T-helper 1 cell (primary cell): Measurements from ENCODE around the gene DCUN1D2.

Source experiments
- DNase-seq, 5 donors: peaks; one replicate each; pipeline ENCODE4 v3.0.0-alpha.2; 2012 to 2020

Gene DCUN1D2

GRCh38 chr13:113422807-113423519 lies 67.5 kb downstream of the DCUN1D2 start:
- DNase-seq: no peak

DNA sequence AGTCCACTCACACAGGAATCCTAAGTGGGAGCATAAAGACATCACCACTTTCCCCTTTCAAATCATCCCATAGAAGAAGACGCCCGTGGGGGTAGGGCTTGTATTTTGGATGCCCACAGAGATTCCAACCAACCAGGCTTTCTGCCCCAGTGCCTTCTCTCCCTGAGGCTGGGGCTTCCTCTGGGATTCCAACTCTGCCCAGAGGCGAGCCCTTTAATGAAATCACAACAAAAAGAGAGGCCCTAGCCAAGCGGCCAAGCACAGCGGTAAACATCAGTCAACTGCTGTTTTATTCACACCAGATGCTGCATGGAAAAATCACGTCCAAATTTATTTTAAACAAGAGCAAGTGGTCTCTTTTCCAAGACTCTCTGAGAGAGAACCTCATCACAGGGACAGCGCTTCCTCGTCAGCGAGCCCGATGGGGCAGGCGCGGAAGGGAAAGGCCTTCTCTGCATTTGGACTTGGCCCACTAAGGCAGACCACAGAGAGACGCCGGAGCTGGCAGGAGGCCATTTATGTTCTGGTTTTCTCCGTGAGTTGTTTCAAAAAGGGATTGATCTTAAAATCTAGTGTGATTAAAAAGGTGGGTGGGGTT lies 68.7 kb downstream of the DCUN1D2 start:
- no peak for DNase-seq

DNA sequence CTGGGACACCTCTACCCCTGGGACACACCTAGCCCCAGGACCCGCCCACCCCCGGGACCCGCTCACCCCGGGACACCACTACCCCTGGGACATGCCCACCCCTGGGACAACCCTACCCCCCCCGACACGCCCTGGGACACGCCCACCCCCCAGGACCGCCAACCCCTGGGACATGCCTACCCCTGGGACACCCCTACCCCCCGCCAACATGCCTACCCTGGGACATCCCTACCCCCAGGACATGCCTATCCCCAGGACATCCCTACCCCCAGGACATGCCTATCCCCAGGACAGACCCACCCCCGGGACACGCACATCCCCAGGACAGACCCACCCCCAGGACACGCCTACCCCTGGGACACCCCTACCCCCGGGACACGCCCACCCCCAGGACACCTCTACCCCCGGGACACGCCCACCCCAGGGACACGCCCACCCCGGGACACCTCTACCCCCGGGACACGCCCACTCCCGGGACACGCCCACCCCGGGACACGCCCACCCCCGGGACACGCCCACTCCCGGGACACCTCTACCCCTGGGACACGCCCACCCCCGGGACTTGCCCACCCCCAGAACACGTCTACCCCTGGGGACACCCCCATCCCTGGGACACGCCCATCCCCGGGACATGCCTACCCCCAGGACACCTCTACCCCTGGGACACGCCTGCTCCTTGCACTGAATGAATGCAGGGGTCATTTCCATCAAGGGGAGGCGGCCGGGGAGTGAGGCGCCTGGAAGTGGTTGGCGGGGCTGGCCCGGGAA lies 69.5 kb downstream of the DCUN1D2 start:
- no peak for DNase-seq

GRCh38 chr13:113420232-113420631 lies 70.3 kb downstream of the DCUN1D2 start:
- no peak for DNase-seq

DNA sequence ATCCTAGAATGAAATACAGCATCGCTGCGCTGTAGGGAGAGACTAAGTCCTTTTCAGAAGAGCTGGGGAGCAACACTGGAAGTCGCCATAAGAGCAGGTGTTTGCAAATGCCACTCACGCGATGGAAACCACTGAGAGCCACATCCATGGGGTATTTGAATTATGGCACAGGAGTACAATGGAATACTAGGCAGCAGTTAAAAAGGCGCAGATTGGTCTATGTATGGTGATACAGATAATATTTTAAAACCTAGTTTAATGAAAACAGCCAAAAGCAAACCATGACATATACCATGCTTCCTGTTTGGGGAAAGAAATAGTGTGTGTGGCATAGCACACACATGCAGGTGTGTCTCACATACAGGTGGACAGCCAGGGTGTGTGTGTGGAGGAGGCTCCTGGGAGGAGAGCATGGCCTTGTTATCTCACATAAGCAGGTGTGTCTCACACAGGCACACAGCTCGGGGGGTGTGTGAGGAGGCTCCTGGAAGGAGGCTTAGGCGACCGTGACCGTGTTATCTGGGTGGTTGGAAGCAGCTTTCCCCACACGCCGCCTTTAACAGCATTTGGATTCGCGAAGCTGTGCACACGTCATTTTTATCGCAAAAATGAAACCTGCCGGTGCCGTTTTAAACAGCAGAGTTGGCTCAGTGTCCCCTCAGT lies 70.8 kb downstream of the DCUN1D2 start:
- DNase-seq: no peak

DNA sequence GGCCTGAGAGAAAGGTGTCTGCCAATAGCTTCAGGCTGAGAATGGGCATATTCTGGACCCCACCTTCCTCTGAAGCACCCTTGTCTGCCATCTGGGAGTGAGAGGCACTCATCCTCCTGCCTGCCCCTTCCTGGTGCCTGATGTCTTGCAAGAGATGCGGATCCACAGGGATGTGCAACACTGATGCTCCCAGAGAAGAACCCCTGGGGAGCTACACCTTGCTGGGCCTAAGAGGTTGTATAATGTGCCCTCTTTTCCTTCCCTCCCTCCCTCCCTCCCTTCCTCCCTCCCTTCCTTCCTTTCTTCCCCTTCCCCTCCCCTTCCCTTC lies 71.8 kb downstream of the DCUN1D2 start:
- no peak for DNase-seq

DNA sequence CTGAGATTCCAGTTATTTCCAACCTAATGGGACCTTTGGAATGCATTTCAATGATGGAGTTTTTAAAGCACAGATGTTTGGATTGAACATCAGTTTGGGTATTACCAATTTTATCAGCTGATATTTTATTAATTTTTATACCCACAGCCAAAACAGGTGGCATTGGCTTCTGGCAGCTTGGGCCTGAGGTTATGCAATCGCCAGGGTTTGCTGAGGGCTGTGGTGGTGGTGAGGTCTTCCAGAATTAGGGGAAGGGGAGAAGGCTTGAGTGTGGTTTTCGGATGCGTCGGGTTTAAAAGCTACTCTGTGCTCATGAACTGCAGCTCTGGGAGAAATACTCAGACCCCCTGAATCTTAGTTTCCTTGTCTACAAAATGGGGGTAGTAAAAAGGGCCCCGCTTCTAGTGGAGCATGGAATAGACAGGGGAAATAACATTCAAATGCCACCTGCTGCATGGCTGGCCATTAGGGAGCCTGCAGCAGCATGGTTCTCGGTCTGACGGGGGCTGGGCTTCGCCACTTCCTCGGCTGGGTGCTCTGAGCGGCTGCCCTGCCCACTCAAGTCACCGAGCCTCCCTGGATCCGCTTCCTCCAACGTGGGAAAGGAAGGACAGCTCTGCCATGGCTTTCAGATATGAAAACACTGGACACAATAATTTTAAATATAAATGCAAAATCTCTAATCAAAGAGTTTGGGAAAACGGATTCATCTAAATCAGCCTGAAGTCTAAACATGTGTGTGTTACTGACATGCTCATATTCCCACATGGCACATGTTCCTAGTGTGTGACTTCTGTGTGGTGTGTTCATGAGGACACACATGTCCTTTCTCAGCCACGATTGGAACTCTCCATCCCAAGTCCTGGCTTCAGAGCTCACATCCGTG lies 72.4 kb downstream of the DCUN1D2 start:
- DNase-seq: no peak

- no peak for DNase-seq
Observed at GRCh38 chr13:113417008-113417751, 73.3 kb downstream of the DCUN1D2 start.

DNA sequence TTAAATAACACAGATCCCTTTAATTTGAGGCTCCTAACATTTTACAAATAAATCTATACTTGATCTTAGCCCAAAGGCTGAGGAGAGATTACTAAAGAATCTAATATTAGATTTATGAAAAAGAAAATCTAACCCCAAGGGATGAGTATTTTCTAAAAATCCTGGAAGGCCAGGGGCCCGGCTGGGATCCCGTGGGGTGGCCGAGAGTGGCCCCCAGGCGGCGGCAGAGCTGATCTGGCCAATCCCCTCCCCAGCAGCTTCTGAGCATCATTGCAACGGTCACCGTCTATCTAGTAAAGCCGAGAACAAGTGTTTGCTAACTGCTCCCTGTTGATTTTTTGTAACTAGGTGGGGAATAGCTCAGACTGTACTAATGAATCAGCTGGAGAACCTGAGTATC lies 74.7 kb downstream of the DCUN1D2 start:
- DNase-seq: no peak

DNA sequence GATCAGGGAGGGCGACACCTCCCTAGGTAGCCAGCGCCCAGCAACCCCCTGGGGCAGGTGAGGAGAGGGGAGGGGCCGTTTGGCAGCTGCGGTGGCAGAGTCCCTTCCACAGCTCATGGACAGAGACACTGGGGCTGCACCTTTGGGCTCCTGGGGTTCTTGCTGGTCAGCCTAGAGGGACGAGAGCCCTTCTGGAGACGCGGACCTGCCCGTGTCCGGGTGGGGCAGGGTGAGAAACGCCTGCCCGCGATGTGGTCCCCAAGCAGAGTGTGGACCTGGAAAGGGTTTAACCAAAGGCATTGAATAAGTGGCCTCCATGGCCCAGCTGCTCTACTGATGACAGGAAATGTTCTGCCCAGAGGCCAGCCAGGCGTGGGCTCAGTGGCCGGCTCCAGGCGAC lies 75.5 kb downstream of the DCUN1D2 start:
- no peak for DNase-seq

DNA sequence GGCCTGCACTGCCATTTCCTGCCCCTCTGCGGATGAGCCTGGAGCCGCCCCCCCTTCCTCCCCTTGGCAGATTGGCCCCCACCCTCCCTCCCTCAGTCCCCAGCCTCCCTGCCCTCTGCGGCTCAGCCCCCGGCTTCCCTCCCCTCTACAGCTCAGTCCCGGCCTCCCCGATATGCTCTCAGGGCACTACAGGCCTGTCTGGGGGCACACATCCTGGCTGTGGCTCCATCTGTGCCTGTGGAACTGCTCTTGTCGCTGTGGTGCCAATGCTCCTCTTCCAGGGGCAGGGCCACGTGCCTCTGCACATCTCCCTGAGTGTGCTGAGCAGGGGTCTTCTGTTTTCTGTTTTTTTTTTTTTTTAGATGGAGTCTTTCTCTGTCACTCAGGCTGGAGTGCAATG lies 76.2 kb downstream of the DCUN1D2 start:
- DNase-seq: no peak

DNA sequence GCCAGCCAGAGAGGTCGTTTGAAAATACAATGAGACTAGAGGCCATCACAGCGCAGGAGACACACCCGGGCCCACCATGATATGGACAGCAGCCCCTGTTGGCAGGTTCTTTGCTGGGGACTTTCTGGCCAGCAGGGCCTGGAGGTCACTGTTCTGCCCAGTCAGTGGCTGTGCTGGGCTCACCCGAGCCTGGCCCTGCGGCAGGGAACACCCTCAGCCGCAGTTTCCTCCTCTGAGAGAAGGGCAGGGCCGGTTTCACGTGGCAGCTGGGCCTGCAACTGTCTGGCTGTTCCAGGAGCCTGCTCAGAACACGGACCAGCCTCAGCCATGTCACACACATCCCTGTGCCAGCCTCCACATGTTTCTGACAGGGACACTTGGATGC lies 76.6 kb downstream of the DCUN1D2 start:
- DNase-seq: no peak

- DNase-seq: no peak
Observed at GRCh38 chr13:113413178-113413897, 77.2 kb downstream of the DCUN1D2 start.

DNA sequence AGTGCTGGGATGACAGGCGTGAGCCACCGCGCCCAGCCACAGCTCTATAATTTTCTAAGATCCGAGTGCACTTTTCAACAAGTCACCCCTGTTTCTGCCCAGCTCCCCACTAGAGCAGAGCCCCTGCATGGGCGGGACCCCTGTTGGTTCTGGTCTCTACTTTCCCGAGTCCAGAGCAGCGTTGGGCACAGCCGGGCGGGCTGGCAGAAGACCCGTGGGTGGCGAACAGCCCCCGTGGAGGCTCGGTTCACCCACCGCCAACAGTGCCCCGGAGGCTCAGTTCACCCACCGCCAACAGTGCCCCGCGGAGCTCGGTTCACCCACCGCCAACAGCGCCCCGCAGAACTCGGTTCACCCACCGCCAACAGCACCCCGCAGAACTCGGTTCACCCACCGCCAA lies 78.1 kb downstream of the DCUN1D2 start:
- DNase-seq: no peak

DNA sequence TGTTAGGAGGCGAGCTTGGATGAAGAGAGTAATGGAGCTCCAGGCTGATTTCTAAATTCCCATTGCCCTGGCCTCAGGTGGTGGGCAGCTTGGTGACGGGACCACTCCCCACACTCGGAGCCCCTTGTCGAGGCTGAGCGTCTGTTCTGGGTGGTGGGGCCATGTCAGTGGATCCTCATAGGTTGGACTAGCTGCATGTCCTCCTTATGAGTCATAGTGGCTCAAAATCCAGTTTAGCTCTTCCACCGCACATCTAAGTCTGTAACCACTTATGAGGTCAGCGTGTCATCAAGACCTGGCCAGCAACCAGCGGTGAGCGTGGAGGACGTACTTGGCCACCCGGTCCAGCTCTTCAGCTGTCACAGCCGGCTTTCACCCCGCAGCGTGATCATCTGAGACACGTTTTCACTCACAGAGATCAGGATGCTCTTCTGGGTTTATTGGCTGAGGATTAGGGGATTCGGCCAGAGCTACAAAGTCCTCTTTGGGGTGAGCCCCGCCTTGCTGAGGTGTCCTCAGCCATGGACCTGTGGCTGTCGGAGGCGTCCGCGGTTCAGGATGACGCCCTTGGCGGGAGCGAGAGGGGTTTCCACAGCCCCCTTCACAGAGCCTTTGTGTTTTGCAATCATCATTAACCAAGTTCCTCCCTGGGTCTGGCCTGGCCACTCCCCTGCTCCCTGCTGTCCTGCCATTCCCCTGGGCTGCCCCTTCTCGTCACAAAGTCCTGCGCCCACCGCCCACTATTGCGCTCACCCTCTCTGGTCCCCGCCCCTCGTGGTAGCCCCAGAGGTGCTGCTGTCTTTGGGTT lies 79.1 kb downstream of the DCUN1D2 start:
- DNase-seq: no peak

DNA sequence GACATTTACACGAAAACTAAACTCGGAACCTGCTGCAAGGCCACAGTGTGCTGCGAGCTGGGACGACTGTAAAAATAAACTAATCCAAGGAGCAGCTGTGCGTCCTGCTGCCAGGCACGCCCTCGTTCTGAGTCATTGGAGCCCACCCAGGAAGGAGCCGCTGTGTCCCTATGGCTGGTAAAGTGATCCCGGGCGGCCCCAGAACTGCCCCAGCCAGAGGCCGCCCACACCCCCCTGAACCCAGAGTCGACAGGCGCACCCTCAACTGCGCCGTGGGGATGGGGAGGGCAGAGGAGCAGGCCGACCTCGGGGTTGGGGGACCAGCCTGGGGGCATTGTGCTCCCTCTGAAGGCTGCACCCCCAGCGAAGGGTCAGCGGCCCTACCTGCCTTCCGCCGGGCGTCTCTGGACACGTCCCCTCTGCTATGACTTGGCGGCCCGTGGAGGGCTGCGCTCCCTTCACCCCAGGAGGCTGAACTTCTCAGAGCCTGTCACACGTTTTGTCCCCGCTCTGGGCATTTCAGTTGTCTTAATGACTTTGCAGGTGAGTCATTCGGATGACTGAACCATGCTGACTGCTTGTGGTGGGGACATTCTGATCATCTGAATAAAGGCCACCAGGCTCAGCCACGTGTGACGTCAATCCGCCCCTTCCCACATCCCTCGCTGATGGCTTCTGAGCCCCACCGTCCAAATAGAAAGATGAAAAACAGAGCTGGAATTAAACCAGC lies 79.9 kb downstream of the DCUN1D2 start:
- no peak for DNase-seq

- DNase-seq: no peak
Observed at GRCh38 chr13:113408562-113408961, 81.9 kb downstream of the DCUN1D2 start.

- no peak for DNase-seq
Observed at GRCh38 chr13:113407531-113408393, 82.7 kb downstream of the DCUN1D2 start.

GRCh38 chr13:113407103-113407530 lies 83.4 kb downstream of the DCUN1D2 start:
- DNase-seq: no peak
